Measurements from ENCODE around the gene SH3RF2.
"Not testable (repeated sequence)": the region's sequence is repeated elsewhere in the genome, so short reads cannot be mapped to it uniquely, and the experiment has no call there.

SH3RF2 gene, protein sequence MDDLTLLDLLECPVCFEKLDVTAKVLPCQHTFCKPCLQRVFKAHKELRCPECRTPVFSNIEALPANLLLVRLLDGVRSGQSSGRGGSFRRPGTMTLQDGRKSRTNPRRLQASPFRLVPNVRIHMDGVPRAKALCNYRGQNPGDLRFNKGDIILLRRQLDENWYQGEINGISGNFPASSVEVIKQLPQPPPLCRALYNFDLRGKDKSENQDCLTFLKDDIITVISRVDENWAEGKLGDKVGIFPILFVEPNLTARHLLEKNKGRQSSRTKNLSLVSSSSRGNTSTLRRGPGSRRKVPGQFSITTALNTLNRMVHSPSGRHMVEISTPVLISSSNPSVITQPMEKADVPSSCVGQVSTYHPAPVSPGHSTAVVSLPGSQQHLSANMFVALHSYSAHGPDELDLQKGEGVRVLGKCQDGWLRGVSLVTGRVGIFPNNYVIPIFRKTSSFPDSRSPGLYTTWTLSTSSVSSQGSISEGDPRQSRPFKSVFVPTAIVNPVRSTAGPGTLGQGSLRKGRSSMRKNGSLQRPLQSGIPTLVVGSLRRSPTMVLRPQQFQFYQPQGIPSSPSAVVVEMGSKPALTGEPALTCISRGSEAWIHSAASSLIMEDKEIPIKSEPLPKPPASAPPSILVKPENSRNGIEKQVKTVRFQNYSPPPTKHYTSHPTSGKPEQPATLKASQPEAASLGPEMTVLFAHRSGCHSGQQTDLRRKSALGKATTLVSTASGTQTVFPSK

DNA sequence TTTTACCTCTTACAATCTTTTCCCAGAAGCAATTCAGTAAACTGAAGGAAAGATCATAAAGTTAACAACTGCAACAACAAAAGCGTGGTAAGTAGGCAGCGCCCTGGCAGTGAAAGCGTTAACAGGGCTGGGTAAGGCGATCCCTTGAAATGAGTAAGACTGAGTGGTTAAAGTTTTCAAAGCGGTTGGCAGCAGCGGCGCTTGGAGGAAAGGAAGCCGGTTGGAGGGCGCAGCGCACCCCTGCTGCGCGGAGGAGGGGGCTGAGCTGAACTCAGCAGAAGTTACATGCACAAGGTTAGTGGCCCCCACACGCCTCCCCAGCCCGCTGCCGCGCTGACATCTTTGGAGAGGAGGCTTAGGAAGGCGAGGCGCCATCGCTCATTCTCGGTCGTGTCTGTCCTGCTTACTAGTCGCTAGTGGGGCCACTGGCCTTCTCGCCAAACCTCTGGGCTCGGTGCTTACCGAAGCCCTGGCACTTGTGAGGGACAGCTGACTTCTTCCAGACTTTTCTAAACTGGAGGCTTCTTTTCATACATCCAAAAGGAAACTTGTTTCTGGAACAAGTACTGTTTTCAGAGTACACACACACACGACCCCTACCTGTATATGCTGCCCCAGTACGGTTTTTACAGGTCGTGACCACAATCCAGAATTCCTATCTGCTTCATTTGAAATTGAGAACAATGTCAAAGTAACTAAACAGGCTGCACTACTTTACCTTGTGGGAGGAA is at the start of gene SH3RF2:
TSS of gene SH3RF2 (plus strand) at position 178 of the 731 bp plus-strand sequence. CDS start 1,351 bp downstream, outside the sequence.
- DNase-seq = peak in 1 of 2 experiments; percentile 30

DNA sequence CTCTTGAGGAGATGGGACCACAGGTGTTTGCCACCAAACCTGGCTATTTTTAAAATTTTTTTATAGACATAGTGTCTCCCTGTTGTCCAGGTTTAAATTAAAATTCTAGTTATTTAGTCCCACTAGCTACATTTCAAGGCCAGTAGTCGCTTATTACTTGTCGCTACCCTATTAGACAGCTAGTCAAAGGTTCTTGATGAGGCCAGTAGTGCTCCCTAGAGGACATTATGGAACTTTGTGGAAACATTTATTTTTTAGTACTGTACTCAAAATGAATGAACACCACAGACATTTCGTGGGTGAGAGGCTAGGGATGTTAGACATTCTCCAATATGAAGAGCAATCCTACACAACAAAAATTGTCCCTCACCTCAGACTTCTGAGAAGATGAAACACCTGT is 49.2 kb upstream of the SH3RF2 start:
- DNase-seq = no peak

DNA sequence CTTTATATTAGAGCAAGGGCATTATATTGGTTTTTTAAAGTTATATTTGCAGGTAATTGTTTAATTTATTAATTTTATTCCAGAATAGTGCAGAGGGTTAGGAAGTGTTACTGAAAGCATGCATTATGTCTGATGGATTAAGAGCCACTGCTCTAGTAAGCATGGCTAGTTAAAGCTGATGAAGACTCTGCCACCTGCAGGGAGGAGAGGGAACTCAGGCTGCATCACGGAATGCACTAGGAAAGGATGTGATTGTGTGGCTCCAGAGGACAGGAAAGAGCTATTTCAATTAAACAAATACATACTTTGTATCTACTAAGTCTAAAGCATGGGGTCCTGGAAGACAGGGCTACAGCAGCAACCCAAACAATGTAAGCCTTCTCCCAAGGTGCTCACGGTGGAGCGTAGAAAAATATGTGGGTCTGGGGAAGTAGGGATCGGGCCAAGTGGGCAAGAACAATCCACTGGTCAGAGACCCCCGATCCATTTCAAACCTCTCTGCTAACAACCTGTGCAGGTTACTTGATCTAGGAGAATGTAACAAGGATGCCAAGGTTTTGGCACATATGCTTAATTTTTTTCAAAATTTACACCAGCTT is 48.3 kb upstream of the SH3RF2 start:
- peak in 1 of 2 experiments; percentile 61 for DNase-seq

DNA sequence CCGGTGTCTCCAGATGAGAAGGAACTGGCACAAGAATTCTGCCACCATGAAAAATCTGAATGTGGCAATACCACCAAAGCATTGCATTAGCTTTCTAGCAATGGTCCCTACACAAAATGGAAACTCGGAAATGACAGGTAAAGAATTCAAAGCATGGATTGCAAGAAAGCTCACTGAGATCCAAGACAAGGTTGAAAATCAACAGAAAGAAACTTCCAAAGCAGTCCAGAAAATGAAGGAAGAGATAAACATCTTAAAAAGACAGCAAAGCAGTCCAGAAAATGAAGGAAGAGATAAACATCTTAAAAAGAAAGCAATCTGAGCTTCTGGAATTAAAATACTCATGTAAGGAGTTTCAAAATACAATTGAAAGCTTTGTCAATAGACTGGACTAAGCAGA is 46.8 kb upstream of the SH3RF2 start:
- DNase-seq = no peak

DNA sequence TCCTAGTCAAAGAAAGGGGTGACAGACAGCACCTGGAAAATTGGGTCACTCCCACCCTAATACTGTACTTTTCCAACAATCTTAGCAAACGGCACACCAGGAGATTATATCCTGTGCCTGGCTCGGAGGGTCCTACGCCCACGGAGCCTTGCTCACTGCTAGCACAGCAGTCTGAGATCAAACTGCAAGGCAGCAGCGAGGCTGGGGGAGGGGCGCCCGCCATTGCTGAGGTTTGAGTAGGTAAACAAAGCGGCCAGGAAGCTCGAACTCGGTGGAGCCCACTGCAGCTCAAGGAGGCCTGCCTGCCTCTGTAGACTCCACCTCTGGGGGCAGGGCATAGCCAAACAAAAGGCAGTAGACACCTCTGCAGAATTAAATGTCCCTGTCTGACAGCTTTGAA is 45.0 kb upstream of the SH3RF2 start:
- not testable (repeated sequence) for DNase-seq

DNA sequence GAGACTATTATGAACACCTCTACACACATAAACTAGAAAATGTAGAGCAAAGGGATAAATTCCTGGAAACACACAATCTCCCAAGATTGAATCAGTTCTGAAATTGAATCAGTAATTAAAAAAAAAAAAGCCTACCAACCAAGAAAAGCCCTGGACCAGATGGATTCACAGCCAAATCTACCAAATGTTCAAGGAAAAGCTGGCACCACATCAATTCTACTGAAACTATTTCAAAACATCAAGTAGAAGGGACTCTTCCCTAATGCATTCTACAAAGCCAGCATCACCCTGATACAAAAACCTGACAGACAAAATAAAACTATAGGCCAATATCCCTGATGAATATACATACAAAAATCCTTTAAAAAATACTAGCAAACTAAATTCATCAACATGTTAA is 38.2 kb upstream of the SH3RF2 start:
- no peak for DNase-seq

DNA sequence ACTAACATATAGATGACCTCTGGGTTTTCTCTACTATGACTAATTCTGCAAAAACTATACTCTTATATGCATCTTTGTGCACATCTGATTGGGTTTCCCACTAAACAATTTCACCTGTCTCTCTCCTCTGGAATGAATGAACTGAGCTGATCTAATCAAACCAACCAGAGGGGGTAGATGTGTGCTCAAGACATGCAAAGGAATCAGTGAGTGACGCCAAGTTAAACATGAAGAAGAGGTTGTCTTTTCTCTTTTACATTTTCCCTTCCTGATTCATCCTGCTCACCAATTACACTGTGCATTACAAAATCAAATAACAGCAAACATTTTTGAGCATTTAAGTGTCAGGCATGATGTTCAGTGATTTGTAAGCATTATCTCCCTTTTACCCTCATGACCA is 34.0 kb upstream of the SH3RF2 start:
- DNase-seq = no peak

DNA sequence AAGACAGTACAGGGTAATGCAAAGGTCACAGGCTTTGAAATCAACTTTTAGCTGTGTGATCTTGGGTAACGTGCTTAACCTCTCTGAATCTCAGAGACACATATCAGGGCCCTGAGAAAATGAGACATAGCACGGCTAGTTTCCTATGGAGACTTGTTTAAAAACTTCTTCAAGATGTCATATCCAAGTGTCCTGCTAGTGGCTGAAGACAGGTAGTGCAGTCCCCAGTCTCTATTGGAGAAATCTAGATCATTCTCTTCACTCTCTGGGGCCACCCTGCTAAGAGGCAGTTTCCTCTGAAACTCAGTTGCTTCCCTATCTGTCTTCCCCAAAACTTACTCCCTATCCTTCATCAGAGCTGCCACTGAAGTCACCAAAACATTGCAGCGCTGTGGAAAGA is 33.3 kb upstream of the SH3RF2 start:
- DNase-seq = no peak

DNA sequence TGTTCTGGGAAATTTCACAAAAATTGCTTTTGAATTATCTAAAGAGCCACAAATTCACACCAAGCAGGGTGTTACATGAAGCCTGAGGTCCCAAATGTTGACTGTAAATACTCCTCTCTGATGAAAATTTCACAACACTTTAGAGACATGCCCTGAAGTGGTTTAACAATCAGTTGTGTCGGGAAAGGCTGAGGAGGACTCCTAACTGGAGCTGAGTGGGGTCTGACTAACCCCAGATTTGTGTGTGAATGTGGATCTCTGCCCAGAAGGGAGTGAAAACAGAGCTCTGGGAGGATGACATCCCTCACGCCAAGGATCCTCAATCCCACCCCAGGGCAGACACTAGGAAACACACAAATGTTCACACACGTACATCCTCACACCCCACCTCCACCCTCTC is 32.5 kb upstream of the SH3RF2 start:
- DNase-seq = no peak

DNA sequence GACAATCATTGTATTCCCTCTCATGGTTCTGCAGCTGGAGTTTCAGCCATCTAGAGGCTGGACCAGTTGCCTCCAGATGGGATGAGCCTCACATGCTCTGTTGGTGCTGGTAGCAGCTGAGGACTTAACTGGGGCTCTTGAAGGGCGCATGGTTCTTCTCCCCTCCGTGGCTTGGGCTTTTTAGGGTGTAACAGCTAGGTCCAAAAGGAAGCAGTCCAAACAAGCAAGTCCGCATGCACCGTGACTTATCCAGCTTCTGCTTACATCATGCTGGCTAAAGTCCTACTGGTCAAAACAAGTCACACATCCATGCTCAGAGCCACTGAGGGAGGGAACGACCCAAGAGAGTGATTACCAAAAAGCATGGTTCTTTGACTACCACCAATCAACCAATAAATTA is 31.6 kb upstream of the SH3RF2 start:
- DNase-seq = no peak

DNA sequence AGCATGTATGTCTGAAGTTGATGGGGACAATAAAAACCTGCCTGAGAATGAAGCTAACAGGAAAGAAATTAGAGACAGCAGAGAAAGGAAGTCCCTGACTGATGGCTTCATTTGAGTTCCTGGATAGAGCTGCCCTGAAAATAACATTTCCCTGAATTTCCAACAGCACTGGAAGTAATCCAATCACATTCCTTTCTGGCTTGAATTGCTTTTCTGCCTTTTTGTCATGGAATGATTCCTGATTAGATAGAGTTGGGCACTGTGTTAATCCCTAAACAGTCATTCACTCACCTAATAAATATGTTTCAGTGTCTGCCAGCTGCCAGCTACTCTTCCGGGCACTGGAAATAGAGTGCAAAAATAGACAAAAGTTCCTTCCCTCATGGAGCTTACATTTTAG is 30.0 kb upstream of the SH3RF2 start:
- no peak for DNase-seq

DNA sequence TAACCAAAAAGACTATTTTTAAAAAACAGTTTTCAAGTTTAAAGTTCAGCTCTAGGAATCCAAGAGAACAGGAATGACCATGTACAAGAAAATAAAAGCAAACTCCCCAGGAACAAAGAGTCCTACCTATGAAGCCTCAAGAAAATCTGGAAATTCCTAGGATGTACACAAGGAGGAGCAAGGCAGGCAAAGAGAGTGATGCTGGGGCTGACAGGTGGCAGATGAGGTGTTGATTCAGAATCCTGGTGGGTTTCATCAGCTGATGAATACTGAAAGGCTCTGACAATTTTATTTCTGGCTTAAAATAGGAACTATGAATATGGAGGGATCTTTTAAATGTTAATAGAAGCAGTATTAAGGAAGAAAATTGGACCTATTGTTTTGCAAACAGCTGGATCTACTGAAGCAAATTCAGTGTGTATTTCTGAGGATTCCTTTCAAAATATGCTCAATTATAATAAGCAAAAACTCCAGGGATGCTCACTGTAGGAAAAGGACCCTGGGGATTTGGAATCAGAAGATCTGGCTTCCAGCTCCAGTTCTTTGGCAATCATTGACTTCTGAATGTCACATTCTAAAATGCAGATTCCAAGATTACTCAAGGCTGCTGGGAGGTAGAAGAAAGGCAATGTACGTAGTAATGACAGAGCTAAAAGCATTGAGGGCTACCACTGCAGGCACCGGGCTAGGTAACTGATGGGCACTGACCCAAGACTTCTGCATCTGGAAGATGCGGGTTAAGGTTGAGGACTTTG is 28.0 kb upstream of the SH3RF2 start:
- DNase-seq = no peak

DNA sequence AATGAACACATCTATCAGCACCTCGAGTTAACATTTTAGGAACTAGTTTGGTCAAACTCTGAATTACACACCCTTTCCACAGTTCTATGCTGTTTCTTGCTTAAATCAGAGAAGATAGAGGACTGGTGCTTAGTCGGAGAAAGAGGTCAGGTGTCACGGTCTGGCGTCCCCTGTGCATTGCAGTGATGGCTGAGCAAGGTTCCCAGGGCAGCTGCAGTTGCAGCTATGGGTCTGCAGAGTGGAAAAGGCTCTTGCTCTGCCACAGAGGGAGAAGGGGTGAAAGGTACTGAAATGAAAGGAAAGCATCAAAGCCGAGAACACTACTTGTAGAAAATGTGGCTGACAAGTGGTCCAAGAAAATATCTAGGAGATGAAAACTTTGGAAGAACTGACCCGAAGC is 25.2 kb upstream of the SH3RF2 start:
- DNase-seq = no peak

DNA sequence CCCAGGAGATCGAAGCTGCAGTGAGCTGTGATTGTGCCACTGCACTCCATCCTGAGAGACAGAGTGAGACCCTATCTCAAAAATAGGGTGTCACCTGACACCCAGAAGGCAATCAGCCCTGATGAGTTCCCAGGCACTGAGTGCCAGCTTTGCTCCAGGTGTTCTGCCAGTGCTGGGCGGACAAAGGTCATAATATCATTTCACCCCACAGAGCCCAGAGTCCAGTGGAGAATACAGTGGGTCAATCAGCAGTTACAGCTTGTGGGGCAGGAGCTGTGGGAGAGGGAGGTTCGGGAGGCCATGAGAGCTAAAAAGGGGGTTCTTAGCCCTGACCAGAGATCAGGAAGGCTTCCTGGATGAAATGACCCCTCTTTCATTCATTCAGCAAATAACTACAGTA is 24.4 kb upstream of the SH3RF2 start:
- no peak for DNase-seq

DNA sequence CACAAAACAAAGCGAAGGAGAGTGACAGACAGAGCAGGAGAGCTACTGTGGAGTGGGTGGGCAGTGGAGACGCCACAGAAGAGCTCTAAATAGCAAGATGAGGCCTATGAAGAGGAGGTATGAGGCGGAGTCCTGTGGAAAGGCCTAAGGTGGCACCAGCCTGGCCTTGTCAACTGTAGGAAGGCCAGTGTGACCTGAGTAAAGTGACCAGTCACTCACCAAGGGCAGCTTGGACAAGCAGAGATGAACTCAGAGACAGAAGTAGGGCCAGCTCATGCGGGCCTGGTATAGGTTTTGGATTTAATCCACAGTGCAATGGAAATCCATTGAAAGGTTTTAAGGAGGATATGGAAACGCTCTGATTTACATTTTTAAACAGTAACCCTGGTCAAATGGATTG is 23.8 kb upstream of the SH3RF2 start:
- DNase-seq = no peak

DNA sequence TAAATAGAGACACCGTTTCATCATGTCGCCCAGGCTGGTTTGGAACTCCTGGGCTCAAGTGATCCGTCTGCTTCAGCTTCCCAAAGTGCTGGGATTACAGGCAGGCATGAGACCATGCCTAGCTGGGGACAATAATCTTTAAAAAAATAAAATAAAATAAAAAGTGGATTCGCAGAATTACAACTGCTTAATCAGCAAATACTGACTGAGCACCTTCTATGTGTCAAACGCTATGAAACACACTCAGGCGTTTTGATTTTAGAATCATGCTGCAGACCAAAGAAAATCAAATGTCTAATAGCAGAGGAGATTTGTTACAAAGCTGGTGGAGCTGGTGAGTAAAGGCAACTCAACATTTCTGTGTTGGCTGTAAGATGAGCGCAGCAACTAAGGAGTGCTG is 22.7 kb upstream of the SH3RF2 start:
- no peak for DNase-seq

DNA sequence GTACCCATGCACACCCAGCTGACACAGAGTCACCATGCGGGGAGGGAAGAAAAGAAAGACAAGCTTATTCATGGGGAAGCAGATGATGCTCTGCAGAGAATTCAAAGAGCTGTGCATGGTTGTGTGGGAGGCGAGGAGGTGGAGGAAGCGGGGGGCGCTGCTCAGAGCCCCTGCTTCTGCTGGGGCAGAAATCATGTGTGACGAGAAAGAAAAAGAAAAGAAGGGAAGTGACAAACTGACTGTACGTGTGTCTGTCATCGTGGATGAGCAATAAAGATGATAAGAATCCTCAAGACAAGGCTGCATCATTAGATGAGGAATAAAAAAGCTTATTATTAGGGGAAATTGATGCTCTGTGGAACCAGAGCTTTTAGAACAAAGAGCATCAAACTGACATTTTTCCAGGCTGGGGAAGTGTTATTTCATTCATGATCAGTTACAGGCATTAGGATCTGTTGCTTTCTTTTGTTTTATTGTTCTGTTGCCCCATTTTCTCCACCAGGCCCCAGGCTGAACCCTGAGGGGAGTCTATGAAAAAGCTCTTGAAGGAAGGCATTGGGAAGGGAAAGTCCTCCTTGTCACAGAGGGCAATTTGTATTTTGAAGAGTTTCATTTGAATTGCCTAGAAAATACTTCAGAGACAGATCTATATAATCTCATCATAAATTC is 20.3 kb upstream of the SH3RF2 start:
- no peak for DNase-seq

DNA sequence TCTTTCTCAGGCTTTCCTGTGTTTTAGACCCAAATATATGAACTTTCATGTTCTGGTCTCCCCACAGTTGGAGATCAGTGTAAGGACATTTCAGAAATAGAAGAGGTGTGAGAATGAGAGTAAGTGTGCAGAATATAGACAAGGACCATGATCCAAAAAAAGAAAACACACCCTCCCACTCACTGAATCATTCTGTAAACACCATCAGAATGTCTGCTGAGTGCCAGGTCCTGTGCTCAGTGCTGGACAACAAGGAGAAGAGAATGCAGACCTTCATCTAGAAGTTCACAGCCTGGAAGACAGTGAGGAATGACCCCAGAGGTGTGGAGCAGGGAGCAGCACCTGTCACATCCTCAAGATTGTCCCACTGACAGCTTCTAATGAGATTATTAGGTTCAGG is 19.1 kb upstream of the SH3RF2 start:
- DNase-seq = no peak

DNA sequence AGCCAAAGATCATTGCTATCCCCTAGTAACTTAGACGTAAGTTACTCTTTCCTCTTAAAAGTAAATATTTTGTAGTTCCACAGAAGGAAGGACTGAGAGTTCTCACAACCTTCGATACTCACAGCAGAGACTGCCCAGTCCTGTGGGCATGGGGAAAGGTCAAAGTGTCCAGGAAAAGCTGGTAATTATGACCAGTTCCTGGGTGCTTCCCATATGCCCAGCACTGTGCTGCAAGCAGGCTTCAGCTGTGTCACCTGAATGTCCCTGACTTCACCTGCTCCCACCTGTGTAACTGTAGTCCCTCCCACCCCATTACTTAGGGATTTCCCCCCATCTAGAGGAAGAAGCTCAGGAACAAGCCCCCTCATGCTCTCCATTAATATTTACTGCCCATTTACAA is 18.0 kb upstream of the SH3RF2 start:
- no peak for DNase-seq

DNA sequence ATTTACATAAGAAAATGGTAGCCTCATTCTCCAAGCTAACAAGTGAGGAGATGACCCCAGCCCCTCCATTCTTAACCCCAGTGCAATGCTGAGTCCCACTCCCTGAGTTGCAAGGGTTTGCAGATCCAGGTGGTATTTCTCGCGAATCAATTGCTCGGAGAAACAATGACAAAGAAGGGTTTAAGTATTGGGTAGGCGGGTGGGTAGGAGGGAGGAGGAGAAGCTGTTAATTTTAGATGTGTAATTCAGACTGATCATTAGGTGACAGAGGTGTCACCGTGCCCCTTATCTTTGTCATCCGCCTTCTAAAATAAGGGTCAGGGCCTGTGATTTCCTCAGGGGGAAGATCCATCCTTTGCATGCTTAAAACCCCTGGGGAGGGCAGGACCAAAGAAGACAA is 17.0 kb upstream of the SH3RF2 start:
- DNase-seq = no peak

DNA sequence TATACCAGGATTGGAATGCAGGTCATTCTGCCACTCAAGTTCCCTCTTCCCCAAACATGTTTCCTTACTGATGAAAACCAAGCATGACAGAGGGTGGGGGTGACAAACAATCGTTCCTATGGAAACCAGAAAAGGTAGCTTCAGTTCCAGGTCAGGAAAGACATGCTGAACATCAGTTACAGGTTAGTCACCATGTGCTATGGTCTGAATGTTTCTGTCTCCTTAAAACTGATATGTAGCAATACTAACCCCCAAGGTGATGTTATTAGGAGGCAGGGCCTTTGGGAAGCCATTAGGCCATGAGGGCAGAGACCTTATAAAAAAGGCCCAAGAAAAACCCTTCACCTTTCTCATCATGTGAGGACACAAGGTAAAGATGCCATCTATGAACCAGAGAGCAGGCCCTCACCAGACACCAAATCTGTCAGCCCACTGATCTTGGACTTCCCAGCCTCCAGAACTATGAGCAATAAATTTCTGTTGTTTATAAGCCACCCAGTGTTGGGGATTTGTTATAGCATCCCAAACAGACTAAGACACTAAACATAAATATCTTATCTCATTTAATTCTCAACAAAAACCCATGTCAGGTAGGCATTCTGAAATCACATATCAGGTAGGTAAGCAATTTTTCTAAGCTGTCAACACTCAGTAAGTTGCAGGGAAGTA is 15.7 kb upstream of the SH3RF2 start:
- DNase-seq = no peak
